ENCODE measurements around the gene ELL.
A peak's percentile ranks its signal among the peaks of the same experiment; 100 is the strongest.

The ELL gene

GRCh38 chr19:18487576-18488402 is 34.1 kb downstream of the ELL start:
- no peak for DNase-seq

DNA sequence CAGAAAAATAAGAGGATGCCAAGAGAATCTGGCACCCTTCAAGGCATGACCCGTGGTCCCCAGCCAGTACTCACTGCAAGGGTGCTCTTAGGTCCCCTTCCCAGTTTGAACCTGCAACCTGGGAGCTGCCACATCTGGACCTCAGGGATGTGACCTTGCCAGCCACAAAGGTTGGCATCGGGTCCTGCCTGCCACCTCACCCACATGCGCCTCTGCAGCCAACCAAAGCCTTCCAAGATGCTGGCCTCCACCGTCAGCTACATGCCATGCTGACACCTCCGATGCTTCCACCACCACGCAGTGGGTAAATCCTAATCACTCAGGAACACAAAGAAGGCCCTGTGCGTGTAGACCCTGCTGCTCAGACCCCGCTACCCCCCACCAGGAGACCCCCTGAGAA is 35.1 kb downstream of the ELL start:
- no peak for DNase-seq

DNA sequence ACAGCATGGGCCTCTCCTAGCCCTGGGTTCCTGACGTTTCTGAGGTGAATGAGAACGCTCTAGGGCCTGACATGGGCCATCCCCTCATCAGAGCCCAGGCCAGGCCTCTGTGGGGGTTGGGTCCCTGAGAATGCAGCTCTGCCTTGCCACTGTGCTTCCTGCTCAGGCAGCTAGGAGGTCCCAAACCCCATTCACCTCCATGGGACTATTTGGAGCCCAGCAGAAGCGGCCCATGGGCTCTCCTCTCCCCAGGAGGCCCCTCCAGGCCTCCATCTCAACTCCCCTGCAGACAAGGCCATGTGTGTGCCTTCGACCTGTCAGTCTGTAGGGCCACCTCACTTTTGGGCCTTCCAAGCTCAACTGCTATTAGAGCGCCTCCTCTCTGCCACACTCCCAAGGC is 36.9 kb downstream of the ELL start:
- no peak for DNase-seq

DNA sequence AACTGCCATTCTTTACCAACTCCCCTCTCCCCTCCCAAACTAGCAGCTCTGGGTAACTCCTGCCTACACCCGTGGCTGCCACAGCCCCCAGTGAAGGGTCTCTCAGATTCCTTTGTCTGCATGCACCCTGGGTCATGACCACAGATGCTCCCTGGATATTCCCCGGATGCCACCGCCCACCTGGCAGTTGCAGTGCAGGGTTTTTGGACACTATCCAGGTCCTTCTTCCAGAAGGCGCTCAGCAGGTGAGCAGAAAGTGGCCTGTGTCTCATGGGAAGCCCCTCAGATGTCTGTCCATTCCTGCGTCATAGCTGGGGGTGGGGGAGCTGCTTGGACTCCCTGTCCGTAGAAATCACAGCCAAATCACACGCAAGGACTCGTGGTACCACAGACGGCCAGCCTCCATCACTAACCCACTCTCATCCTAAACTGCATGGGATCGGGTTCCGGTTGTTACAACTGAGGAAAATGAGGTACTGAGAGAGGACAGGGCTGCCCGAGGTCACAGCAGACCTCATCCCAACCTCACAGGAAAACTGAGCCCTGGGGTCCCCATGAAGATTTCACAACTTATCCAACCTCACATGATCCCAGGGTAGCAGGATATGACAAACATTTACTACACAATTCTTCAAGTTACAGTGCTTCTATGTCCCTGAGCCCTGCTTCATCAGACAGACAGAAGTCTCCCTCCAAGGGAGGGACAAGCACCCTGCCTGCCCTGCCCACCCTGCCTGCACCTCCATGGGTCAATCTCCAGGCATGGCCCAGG is 38.6 kb downstream of the ELL start:
- no peak for DNase-seq

GRCh38 chr19:18481505-18482222 is 40.2 kb downstream of the ELL start:
- DNase-seq: peak; percentile 59

DNA sequence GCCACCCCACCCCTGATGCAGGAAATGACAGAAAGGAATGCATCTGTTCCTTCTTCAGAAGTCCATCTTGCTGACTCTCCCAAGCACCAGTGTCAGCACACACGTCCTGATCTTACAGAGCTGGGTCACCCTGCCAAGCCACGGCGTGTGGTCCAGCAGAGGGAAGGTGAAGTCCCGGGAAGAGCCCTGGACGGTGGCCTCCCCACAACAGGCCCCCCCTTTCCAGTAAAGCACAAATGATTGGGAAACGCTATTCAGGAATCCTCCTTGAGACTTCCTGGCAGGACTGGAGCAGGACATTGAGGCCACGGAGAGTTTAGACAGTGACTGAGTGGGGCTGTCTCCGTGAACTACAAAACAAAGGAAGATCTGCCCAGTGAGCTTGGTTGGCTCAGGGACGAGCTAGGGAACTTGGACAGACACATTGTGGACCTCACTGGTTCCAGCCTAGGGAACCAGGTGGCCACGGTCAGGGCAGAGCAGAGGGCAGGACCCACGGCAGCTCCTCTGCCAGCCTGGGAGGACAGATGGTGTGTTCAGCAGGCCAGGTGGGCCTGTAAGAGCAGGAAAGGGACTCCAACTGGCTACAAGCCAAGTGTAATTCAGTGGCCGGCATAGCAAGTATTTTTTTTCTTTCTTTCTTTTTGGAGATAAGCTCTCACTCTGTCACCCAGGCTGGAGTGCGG is 41.7 kb downstream of the ELL start:
- no peak for DNase-seq

DNA sequence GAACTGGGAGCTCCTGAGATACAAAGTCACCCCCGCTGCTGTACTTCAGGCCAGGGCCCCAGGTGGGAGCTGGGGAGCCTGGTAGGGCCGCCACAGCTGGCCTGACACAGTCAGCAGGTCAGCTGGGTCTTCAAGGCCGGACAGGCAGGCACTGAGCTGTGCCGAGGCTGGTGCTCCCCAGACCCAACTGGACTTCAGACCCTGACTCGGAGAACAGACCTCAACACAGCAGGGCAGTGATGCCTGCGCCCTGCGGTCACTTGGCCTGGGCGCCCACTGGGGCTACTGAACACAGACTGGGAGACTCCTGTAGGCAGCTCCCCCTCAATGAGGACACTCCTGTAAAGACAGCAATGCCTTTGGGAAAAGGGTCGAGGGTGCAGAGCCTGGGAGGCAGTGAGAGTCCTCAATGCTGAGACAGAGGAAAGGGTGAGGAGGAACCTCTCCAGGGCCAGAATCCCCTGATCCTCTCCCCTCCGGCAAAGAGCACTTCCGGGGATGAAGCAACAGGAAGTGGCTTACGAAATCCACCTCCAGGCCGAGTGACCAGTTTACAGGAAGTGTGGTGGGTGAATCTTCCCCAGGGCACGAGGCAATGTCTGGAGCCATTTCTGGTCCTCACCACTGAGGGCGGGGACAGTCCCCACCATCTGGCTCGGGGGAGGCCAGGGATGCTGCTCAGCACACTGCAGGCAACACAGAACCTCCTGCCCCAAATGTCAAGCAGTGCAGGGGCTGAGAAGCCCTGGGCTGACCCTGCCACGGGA is 43.1 kb downstream of the ELL start:
- peak; percentile 86 for DNase-seq

GRCh38 chr19:18477974-18478373 is 43.9 kb downstream of the ELL start:
- DNase-seq: no peak

DNA sequence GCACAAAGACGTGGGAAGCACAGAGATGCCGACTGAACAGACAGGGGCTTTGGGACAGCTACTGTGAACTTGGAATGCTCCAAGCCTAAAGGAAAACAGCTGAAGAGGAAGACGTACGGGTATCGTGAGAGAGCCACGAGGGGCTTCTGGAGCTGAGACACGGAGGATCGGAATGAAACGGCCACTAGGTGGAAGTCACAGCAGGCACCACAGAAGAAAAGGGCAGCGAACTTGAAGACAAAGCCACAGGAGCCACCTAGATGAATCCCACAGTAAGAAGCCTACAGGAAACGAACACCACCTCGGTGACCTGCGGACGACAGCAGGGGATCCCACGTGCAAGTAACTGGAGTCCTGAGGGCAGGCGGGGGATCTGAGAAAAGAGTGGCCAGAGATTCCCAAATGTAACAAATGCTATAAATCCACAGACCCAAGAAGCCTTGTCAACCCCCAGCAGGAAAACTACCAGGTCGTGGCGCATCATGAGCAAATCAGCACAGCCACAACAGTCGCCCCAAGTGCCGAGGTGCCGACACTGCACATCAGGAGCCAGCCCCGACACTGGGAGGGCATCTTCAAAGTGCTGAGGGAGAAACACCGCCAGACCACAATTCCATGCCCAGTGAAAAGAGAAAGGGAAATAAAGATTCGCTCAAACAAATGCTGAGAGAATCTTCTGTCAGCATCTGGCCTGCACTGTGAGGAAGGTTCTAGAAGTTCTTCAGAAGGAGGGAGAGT is 44.7 kb downstream of the ELL start:
- DNase-seq: no peak

DNA sequence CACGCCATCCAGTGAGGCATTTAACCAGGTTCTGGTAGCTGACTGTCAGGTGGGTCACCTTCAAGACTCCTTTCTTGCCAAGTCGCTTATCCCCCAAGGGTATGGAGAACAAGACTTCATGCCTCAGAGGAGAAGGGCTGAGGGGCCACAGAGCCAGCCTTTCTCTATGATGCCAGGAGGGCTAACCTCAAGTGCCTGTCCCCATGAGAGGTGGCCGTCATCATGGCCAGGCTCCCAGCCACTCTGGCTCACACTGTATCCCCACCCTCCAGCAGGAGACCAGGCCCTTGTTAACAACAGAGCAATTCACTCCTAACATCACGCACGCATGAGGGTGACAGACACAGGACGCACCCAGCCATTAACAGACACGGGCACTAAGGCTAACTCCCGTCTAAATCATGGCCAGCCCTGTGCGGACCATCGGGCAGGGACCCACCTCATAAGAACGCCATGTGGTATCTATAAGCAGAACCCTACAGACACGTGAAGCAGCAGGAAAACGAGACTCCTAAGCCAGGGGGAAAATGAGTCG is 45.3 kb downstream of the ELL start:
- no peak for DNase-seq

DNA sequence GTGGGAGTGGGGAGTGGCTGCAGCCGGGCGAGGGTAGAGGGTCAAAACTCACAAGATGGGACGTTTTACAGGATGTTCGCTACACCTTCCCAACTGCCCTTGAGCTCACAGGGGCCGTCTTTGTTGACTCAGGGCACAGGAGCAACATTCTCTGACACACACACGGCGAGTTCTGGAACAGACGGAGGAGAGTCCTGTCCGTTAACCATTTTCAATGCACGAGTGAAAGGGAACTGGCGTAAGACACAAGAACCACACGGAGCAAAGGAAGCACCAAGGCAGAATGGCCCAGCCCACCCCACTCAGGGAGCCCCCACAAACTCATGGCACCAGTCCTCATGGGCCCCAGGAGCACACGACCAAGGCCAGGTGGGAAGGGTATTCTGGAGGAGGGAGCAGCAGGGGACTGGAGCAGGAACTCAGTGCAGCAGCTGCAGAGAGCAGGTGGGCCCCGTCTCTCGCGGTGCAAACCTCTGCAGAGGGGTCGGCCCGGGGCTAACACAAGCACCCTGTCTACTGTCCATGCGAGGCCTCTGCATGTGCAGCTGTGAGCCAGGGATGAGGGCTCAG is 46.0 kb downstream of the ELL start:
- no peak for DNase-seq

GRCh38 chr19:18475004-18475453 is 46.8 kb downstream of the ELL start:
- DNase-seq: no peak

- DNase-seq: no peak
Measured at GRCh38 chr19:18474366-18474887, 47.4 kb downstream of the ELL start.

- no peak for DNase-seq
Measured at GRCh38 chr19:18473706-18474087, 48.2 kb downstream of the ELL start.

DNA sequence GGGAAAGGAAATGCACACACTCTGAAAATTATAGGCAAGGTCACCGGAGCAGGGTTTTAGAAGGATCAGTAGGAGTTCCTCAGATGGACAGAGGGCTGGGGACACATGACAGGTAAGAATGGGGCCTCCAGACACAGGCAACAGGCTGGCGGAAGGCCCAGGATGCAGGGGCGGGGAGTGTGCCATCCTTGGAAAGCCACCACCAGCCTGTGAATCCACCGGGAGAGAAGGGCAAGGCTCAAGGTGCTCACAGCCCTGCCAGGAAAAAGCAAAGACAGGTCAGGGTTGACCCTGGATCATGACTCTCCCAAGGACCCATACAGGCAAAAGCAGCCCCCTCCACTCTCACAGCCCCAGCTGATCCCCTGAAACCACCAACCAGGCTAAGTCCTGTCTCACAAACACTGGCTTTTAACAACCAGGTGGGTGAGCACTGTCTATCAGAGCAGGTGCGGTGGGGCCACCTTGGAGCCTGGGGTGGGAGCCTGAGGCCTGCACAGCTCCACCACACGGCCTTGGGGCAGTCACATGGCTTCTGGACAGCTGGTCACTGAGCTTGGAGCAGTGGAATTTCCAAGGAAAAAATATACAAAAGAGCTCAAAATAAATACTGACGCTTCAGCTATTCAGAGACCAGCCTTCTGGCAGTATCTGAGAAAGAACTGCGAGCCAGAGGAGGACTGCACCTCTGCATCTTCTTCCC is 48.7 kb downstream of the ELL start:
- DNase-seq: no peak

GRCh38 chr19:18470787-18471186 is 51.1 kb downstream of the ELL start:
- no peak for DNase-seq

GRCh38 chr19:18469069-18469846 is 52.6 kb downstream of the ELL start:
- peak; percentile 79 for DNase-seq

- DNase-seq: no peak
Measured at GRCh38 chr19:18468517-18468916, 53.4 kb downstream of the ELL start.

DNA sequence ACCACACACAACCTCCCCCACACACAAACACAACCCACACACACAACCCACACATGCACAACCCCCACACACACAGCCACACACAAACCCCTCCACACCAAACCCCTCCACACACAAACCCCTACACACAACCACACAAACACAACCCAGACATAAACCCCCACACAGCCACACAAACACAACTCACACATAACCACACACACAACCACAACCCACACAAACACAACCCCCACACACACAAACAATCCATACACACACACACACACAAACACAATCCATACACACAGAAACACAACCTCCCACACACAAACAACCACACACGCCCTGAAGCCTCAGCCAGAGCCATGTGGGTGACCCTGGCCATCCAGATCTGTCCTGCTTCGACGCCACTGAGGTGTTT is 53.9 kb downstream of the ELL start:
- no peak for DNase-seq
